GM06990 (cell line): ENCODE measurements around the gene MPP4.

Source experiments
- DNase-seq: peaks from one replicate; pipeline ENCODE4 v3.0.0-alpha.2; 2011; ENCODE audit not compliant: insufficient read length; ENCODE audit errors: extremely low read depth
- H3K27me3 ChIP-seq: replicated peaks from 2 replicates; pipeline ENCODE4 v1.6.0; 2011; ENCODE audit warnings: low read length; ENCODE audit not compliant: control insufficient read depth, insufficient read depth
- H3K36me3 ChIP-seq: 2 replicates; pipeline ENCODE4 v1.5.1; 2011; ENCODE audit warnings: low read length; ENCODE audit not compliant: control insufficient read depth, insufficient read depth
- H3K4me3 ChIP-seq: replicated peaks from 2 replicates; pipeline ENCODE4 v1.5.1; 2011; ENCODE audit warnings: low read depth, mild to moderate bottlenecking, control low read depth, low read length
- CTCF ChIP-seq: IDR thresholded peaks from 2 replicates; pipeline ENCODE4 v1.5.1; 2011; ENCODE audit warnings: low read length, control low read depth, mild to moderate bottlenecking, inconsistent platforms; ENCODE audit not compliant: insufficient read depth, poor library complexity, severe bottlenecking

Gene MPP4

GRCh38 chr2:201649442-201649841 lies 49.0 kb downstream of the MPP4 start:
- H3K27me3 ChIP-seq: no peaks in the 10 kb centered on the region
- H3K36me3 ChIP-seq: no peaks in the 10 kb centered on the region
- no peak for DNase-seq
- H3K4me3 ChIP-seq: no peak overlapping the region
- TF ChIP-seq CTCF: no peak

DNA sequence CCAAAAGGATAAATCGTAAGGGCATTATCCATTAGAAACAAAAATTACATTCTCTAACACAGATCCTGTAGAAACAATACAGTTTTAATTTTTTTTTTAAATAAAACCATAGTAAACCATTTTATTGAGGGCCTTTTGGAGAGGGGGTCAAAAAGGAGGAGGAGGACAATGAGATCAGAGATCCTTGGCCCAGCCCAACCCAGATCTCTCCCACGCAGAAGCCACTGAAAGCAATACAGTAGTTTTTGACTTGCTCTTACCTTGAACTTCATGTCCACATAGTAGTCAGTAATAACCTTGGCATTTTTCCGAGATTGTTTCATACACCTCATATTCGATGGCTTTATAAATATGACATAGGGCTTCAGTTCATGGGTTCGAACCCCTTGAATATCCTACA lies 51.0 kb downstream of the MPP4 start:
- no peaks in the 10 kb centered on the region for H3K27me3 ChIP-seq
- H3K4me3 ChIP-seq: no peak overlapping the region
- DNase-seq: no peak
- H3K36me3 ChIP-seq: no peaks in the 10 kb centered on the region
- no peak for TF ChIP-seq CTCF

- Histone ChIP-seq H3K4me3 (no peak overlapping the region), H3K27me3 (no peaks in the 10 kb centered on the region), H3K36me3 (no peaks in the 10 kb centered on the region)
- no peak for DNase-seq
- no peak for TF ChIP-seq CTCF
Observed at GRCh38 chr2:201644001-201644400, 54.4 kb downstream of the MPP4 start.

DNA sequence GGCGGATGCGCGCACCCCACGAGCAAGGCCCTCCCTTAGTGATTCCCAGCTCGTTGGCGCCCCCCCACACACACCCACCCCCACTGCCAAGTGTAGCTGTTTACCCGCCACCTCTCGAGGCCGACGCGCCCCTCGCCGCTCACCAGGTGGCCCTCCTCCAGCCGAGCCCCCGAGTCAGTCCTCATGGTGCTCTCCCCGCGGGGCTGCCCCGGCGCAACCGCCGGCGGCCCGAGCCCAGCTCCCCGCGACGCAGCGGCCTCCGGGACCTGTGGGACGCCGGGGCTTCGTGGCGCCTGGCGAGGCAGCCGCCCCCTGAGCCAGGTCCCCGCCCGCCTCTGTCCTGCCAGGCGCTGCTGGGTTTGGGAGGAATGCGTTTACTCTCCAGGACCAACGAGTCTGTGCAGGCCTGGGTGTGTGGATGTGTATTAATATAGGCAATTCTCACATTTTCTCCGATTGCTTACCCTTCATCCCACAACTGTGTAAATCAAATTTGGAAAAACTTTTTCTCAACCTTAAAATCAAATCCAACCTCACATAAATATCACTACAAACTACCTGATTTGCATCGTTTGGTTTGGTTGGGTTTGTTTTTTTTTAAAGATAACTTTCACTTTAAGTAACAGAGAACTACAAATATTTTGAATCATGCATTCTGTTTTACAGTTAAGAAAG lies 55.1 kb downstream of the MPP4 start, which contains the start of gene TMEM237:
Gene TMEM237, minus strand, starts transcription at position 288 of the 675 bp plus-strand sequence. Its CDS starts 103 bp downstream, at position 185.
- TF ChIP-seq CTCF: peak; percentile 34
- H3K4me3 ChIP-seq: peak within 1 kb of the TSS; percentile 91
- DNase-seq: peak; percentile 72
- H3K27me3 ChIP-seq: no peaks in the 10 kb centered on the region
- H3K36me3 ChIP-seq: no peaks in the 10 kb centered on the region

- Histone ChIP-seq H3K27me3 (no peaks in the 10 kb centered on the region), H3K36me3 (no peaks in the 10 kb centered on the region), H3K4me3 (peak overlapping the region; percentile 91)
- no peak for TF ChIP-seq CTCF
- peak; percentile 90 for DNase-seq
Observed at GRCh38 chr2:201642579-201643215, 55.7 kb downstream of the MPP4 start.
